ENCODE data around the gene SKOR2.

Gene SKOR2, protein sequence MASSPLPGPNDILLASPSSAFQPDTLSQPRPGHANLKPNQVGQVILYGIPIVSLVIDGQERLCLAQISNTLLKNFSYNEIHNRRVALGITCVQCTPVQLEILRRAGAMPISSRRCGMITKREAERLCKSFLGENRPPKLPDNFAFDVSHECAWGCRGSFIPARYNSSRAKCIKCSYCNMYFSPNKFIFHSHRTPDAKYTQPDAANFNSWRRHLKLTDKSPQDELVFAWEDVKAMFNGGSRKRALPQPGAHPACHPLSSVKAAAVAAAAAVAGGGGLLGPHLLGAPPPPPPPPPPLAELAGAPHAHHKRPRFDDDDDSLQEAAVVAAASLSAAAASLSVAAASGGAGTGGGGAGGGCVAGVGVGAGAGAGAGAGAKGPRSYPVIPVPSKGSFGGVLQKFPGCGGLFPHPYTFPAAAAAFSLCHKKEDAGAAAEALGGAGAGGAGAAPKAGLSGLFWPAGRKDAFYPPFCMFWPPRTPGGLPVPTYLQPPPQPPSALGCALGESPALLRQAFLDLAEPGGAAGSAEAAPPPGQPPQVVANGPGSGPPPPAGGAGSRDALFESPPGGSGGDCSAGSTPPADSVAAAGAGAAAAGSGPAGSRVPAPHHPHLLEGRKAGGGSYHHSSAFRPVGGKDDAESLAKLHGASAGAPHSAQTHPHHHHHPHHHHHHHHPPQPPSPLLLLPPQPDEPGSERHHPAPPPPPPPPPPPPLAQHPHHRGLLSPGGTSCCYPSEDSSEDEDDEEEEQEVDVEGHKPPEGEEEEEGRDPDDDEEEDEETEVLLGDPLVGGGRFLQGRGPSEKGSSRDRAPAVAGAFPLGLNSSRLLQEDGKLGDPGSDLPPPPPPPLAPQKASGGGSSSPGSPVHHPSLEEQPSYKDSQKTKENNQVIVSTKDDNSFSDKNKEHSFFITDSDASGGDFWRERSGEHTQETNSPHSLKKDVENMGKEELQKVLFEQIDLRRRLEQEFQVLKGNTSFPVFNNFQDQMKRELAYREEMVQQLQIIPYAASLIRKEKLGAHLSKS

DNA sequence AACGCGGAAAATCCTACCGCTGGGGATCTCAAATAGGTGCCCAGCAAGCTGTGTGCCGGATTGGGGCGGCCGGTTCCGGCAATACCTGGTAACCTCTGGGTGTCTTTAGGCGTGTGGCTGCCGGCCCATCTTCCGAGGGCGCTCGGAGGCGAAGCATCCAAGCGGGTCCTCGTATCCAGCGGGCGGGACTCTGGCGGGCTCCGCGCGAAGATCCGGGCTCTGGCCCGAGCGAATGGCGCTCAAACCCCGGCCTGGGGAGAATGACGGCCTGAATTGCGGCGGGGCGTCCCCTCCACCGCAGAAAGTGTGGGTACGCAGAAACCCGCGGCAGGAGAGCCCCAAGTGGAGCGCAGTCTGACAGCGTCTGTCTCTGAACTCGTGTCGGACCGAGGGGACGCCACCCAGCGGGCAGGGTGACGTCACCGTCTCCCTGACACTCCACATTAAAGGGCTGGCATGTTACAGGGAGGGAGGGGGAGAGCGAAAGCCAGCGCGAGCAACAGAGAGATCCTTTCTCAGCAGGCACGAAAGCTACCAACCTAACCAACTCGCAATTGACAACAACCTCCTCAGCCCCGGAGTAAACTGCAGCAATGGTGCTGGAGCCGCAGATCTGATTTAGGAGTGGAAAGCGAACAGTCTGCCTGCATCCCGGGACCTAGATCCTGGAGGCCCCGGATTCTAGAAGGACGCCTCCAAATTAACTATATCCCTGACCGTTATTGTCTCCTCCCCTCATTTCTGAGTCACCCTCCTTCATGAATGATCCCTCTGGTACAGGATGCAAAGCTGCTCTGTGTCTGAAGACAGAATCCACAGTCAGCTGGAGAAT is at the start of gene SKOR2:
Gene SKOR2 (minus strand): TSS at position 372 of the 832 bp plus-strand sequence. CDS start 2,477 bp downstream, outside the sequence.
- DNase-seq: no peak

DNA sequence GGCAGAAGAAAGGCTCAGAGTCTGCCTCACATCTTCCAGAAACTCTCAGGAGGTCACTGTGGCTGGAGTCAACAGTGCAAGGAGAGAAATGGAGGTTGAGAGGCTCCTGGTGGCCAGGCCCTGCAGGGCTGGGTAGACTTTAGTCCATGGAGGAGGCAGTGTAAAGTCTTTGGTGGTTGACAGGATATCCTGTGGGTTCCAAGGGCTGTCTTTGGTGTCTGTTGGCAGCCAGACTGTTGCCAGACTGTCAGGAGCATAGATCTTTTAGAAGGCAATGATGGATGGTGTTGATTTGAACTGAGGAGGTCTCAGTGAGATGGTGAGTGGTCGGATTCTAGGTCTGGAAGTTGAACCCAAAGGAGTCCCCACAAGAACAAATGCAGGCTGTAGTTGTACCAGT is 45.0 kb upstream of the SKOR2 start:
- no peak for DNase-seq

DNA sequence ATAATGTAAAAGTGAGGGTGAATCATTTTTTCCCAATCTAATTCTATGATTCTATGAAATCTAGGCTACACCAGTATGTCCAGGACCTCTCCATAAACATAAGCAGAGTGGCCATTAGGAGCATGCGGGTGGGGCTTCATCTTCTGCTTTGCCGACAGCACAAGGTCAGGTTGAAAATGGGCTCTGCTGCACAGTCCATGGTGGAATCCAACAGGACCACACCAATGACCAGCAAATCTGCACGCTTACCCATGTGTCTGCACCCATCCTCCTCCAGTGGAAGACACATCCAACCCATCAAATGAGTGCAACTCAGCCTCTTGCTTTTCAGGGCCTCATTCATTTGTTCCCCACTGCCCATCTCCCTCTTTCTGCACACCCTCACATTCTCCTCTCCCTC is 43.3 kb upstream of the SKOR2 start:
- DNase-seq: no peak

DNA sequence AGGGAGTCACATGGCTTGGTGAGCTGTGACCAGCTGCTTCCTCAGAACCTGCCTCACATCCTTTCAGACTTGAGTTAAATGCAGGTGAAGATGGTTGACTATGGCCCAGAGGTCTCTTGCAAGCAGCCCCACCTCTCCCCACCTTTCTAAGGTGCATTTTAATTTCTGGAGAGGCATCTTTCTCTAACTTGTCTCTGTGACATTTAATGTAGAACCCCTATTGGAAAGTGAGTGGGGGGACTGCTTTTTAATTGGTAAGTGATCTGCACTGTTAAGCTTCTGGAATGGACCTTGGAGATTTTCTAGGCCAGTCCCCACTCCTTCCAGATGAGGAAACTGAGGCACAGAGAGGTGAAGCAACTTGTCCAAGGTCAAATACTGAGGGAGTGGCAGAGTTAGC is 37.3 kb upstream of the SKOR2 start:
- no peak for DNase-seq

DNA sequence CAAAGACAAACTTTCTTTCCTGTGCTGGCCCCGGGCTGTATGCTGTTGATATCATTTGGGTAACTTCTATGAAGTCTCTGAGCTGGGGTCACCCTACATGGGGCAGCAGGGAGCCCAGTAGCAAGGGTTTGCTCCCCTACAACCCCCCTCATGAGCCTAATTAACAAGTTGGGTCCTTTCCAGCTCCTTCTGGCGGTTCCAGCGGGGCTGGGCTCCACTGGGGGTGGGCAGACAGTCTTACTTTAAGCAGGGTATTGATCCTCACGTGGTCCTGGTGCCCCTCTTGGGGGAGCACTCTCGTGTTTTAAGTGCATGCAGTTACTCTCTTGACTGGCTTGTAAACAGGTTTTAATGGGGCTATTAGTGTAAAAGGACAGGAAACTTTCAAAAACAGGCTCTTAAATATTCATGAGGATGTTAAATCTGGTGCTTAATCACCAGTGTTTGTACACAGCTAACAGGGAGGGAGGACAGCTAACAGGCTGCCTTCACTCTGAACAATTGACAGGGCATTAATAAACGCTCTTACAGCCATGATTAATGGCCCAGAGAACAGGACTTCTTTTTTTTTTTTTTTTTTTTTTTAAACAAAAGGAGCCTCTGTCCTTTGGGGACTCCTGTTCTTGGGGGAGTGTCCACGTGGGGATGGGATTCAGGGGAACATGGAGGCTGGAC is 36.6 kb upstream of the SKOR2 start:
- no peak for DNase-seq

DNA sequence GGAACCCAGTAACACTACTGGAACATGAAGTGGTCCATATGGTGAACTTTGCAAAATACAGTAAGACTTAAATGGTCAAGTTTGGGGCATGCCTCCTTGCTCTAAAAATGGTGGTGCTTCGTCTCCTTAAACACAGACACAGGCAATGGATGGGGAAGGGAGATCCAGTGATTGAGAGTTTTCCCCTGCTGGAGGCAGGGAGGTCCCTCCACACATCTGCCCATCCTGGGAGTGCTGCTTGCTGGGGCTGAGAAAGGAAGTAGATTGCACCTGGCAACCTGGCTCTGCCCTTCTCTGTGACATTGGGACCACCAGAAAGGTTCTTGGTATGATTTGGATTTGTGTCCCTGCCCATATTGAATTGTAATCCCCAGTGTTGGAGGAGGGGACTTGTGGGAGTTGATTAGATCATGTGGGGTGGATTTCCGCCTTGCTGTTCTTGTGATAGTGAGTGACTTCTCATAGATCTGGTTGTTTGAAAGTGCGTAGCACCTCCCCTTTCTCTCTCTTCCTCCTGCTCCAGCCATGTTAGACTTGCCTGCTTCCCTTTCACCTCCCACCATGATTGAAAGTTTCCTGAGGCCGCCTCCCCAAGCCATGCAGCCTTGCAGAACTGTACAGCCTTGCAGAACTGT is 35.4 kb upstream of the SKOR2 start:
- no peak for DNase-seq

DNA sequence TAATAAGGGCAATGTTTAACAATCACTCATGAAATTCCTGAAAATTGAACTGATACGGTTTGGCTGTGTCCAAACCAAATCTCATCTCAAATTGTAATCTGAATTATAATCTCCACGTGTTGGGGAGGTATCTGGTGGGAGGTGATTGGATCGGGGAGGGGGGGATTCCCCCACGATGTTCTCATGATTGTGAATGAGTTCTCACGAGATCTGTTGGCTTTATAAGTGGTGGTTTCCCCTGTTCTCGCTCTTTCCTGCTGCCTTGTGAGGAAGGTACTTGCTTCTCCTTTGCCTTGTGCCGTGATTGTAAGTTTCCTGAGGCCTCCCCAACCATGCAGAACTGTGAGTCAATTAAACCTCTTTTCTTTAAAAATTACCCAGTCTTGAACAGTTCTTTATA is 34.0 kb upstream of the SKOR2 start:
- no peak for DNase-seq

DNA sequence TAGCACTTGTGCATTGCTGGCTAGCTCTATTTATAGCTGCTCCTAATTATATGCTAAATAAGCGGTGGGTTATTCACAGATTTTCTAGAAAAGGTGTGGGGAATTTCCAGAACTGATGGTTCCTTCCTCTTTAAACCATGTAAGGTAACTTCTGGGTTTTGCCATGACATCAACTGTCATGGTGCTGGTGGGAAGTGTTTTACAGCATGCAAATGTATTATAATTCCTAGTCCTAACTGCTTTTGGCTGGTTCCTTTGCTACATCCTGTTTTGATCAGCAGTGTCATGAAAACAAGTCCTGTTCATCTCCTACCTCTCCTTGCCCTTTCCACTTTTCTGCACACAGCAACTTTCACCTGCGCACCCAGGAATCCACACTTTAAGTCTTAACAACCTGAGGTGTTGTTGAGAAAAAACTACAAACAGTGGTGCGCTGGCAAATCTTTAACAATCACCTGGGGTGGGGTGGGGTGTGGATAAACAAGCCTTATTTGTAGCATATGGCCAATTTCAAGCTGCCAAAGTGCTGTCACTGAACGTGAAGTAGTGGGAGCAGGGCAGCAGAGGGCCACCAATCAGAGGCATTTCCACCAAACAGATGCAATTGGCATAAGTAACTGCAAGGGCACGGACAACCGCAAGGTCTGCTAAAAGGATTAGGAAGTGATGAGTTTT is 33.4 kb upstream of the SKOR2 start:
- DNase-seq: no peak

DNA sequence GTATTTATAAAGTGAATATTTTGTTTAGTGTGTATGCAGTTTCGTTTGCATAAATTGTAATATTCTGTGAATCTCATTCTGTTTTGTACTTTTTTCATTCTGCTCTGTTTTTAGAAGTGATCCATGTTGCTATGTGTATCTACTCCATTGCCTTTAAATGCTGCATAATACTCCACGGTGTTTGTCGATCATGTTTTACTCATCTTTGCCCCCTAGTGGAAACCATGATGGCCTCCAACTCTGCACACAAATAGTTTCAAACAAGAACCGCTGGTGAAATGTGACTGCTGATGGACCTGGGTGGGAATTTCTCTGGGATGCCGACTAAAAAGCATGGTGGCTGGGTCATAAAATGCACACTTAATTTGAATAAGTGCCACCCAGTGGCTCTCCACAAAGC is 32.0 kb upstream of the SKOR2 start:
- DNase-seq: no peak

DNA sequence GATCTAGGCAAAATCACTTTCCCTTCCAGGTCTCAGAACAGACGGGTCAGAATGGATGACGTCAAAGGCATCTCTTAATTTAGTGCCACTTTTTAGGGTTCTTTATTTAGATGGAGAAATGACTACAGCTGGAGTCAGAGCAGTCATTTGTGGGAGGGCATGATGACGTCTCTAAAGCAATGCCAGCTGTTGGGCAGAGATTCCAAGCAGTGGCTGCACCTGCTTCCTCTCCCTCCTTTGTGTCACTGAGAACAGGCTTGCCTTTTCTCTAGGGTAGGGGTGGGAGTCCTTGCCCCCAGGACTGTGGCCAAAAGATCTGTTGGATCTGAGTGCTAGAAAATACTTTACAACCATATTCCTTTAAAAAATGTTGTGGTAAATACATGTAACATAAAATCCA is 28.7 kb upstream of the SKOR2 start:
- no peak for DNase-seq

DNA sequence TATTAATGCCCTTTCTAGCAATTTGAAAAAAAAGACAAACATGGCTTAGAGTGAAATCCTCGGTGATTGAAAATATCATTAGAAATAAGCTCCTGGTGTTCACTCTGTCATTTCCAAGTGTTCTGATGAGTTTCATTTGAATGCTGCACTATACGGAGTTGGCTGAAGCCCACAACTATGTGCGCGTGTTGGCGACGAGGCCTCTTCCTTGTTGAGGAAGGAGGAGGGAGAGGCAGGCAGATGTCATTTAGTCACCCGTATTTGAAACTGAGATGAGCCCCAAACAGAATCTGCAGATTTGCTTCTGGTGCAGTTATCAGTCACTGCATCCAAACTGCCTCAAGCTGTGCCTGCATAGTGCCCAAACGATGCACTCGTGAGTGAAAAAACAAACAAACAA is 23.5 kb upstream of the SKOR2 start:
- no peak for DNase-seq

DNA sequence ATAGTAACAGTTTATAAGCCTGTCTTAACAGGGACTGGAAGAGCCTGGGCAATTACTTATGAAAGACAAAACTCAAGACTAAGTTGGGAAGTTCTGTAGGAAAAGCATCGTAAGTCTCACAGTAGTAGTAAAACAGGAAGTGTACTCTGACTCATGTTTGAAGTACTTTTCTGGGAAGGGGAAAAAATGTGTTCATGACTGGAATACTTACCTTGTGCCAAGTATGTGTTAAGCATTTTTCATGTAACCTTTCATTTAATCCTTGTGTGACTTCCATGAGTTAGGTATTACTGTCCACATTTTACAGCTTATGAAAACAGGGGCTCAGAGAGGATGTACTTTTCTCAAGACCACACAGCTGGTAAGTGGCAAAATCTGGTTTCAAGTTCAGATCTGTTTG is 13.7 kb upstream of the SKOR2 start:
- no peak for DNase-seq

DNA sequence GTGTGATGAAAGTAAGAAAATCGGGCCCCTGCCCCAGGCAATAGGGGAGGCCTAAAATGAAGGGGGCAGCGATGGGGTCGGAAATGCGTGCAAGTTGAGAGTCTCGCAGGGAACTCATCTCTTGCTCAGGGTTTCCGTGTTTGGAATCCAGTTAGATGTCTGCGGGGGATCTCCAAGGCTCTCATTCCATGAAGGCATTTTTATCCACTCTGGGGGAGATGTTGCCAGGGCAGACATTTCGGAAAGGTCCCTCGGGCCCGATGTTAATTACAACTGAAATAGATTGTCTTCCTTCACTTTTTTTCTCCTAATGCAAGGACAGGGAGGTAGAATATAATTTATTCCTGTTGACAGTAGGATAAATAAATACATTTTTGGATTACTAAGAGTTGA is 12.8 kb upstream of the SKOR2 start:
- DNase-seq: no peak

DNA sequence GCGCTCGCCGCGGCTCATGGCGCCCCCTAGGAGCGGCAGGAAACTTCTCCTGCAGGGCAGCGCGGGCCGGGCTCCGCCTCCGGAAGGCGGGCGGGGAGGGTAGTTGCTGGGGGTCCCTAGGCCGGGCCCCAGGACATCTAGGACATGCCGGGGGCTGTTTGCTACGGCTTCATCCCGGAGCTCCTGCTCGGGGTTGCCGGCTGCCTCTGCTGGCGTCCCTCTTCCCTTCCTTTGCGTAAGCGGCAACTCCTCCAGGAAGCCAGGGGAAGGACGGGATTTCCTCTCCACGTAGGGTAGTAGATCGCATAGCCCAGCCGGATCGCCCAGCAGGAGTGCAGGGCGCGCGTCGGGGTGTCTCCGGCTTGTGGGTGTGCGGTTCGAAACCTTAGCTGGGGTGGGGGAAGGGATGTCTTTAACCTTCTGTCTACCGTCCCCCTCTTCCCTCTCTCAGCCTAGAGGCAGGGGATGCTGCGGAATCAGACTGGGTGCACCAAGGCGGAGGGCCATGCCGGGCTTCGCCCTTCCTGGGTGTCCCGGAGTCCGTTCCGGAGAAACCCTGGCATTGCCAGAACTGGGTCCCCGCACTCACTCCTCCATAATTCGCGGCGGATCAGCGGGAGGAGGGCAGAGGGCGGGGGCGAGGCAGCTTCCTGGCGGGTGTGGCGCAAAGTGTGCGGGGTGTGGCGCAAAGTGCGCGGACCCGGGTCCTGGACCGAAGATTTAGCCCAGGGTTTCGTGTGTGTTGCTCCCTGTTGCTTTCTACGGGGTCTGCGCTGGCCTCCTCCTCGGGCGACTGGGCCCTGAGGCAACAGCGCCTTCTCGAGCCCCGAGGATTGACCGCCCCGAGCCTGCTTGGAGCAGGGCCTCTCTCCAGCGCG is 12.2 kb upstream of the SKOR2 start:
- DNase-seq: no peak

DNA sequence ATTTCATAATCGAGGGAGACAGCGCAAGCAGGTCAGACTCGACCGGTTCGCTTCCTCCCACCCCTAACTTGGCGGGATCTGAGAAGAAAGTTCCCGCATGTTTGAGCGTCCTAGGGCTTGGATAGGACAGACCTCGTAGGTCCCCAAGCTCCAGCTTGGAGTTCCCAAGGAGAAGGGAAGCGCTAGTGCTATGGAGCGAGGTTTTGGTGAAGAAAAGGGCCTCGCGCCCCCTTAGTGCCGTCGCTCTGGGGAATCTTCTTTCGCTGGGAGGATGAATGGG is 11.6 kb upstream of the SKOR2 start:
- DNase-seq: no peak

DNA sequence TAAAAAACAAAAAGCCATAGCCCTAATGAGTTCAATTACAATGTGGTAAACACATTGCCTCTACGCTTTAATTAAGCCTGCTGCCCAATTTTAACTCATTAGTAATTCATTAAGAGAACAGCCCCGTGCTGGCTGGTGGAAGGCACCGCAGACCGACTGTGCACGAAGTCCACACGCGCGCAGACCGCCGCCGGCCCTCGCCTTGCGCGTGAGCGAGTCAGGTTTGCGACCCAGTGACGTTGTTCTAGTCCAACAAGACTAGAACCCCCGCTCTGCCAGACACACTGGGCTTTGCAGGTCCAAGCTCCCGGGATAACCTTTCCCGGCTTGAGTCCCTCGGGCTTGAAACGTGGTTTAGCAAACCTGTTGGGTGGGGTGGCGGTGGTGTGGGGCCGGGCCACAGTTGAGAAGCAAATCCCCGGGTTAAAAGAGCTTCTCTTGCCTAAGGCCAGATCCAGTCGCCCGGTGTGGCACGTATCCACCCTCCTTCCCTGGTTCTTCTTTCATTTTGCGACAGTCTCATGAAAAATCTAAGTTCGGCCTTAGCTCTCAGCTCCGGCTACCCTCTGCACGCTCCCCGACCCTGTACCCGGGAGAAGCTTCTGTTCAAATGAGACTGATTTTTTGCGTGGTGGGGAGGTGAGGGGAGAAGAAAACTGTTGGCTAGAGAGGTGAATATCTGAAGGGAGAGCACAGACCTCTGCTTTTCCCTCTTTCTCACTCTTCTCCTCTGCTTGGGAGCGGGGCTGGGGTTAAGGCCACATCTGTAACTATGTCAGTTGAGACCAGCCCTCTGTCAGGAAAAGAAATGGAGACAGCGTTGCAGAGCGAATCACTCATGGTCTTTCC is 11.1 kb upstream of the SKOR2 start:
- no peak for DNase-seq

DNA sequence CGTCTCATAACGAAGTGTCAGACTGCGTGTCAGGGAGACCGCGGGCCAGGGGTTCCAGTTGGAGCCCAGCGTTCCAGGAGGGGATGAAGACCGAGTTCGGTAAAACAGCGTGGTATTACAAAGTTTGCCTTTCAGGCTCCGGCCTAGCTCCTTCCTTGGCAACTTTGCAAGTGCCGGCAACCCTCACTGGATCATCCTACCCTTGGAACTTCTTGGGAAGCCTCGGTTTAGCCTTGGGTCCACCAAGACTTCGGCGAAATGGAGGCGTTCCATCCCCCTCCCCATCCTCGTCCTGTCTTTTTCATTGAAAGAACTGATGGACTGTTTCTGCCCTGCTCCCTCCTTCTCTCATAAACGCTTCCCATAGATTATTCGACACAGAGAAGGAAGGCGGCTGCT is 10.4 kb upstream of the SKOR2 start:
- DNase-seq: no peak

DNA sequence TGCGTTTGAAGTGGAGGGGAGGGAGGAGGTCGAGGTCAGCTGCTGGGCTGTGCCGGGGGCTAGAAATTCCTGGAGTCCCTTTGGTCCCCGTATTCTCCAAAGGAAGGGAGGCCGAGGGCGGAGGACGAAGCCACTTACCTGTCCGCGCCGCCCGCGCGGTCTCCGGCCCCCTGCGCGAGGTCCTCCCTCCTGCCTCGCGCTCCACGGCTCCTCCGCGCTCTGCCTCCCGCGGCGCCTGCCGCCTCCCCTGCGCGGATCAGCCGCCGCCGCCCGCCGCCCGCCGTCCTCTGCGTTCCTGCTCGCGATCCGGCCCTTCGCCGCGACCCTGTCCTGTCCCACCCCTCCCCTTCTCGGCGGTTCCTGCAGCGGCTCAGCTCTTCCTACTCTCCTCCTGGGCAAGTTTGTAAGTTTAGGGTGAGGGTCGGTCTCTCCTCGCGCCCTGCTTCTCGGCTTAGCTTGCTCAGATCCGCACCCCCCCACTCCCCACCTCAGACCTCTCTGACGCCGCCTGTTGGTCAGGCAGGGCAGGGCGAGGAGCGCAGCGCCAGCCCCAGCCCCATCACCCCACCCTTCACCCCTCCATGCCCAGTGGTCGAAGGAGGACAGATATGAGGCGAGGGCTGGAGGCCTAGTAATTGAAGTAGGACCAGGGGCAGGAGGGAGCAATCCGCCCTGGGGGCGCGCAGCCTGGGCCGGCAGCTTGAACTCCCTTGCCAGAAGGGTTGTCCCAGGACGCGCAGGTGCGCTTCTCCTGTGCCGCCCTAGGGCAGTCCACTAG is 9.7 kb upstream of the SKOR2 start:
- DNase-seq: no peak
